Ovary (tissue), 9 donors: Measurements from ENCODE around the gene HCFC2. TPM values are rescaled to one million over a fixed set of nuclear protein-coding genes. Genes with fewer than 3 reads are reported as not detected.
A peak's percentile ranks its signal among the peaks of the same experiment; 100 is the strongest.
"Not testable (repeated sequence)": the region's sequence is repeated elsewhere in the genome, so short reads cannot be mapped to it uniquely, and the experiment has no call there.

Experiments used
- DNase-seq, 5 donors: peaks; one replicate each; pipeline ENCODE4 v3.0.0-alpha.2; 2019 to 2020
- H3K27ac ChIP-seq, 2 donors: fragments of 200-600 bp; one replicate each; pipeline versions ENCODE4 v1.5.1 to v1.8.0; 2019 to 2022
- H3K27me3 ChIP-seq: fragments of 200-600 bp; one replicate; pipeline ENCODE4 v1.8.0; 2022
- H3K36me3 ChIP-seq: fragments of 200-600 bp; sonication (generic); one replicate; pipeline ENCODE4 v1.5.1; 2019
- H3K4me1 ChIP-seq: one replicate; pipeline ENCODE4 v1.8.1; 2013; ENCODE audit warnings: mild to moderate bottlenecking, moderate library complexity; ENCODE audit not compliant: insufficient read depth
- H3K4me3 ChIP-seq: fragments of 200-600 bp; sonication (generic); one replicate; pipeline ENCODE4 v1.5.1; 2017
- H3K9me3 ChIP-seq, 2 donors: fragments of 200-600 bp in 1 of 2; sonication (generic) in 1 of 2; one replicate each; pipeline versions ENCODE4 v1.5.1 to v1.8.1; 2013 to 2019; ENCODE audit warnings: mild to moderate bottlenecking in 1 of 2, moderate library complexity in 1 of 2
- CTCF ChIP-seq, 3 donors: fragments of 450-650 bp in 2 of 3; fragments of 200-600 bp in 1 of 3; IDR thresholded peaks; one replicate each; pipeline versions ENCODE4 v1.5.1 to v1.8.0; 2016 to 2022; ENCODE audit warnings: antibody characterized with exemption in 3 of 3, mild to moderate bottlenecking in 1 of 3
- EP300 ChIP-seq: sonication (generic); formaldehyde crosslinking; IDR thresholded peaks from one replicate; pipeline ENCODE4 v1.6.1; 2017; ENCODE audit warnings: antibody characterized with exemption
- POLR2A ChIP-seq: fragments of 450-650 bp; IDR thresholded peaks from one replicate; pipeline ENCODE4 v1.6.1; 2017; ENCODE audit warnings: antibody characterized with exemption, mild to moderate bottlenecking, moderate library complexity
- WGBS, 3 donors: extraction: QIAGEN DNeasy Blood & Tissue Kit in 1 of 3; methylation state at CpG; one replicate each; pipeline versions ENCODE4 v1.1.5 to v1.1.7; 2013 to 2017; 5-methylcytosine and 5-hydroxymethylcytosine counted together
- intact Hi-C, 4 donors: fragments of 100-400 bp; cut with DNase I; formaldehyde crosslinking; loops; one replicate each; pipeline versions ENCODE4 v1.11.0 to v1.15.1; 2022 to 2023
- polyA plus RNA-seq, 2 donors: library from polyadenylated mRNA; stranded (reverse); fragments of 200-250 nt in 1 of 2; fragments of 350-450 nt in 1 of 2; fragmentation: Illumina TruSeq in 1 of 2; extraction: RNeasy Lipid Tissue Mini Kit (QIAGEN cat#74804) in 1 of 2; gene quantifications; one replicate each; pipeline ENCODE4 v1.2.3, GENCODE V29; 2013 to 2014
- total RNA-seq, 7 donors: library from RNA; depleted of rRNA in 2 of 7; stranded (reverse); fragments of >200 nt in 2 of 7; fragmentation: NEBNext Ultra II Directional in 3 of 7; extraction: Animal tissue kit (Norgen Biotek cat#: 25700) in 3 of 7; gene quantifications; one replicate each; pipeline versions ENCODE4 v1.1.0 to v1.2.4, GENCODE V29; 2016 to 2023
- donor health status: DM: no; HTN: no; CAD: no; lungs with moderate emphysema.
- donor health status: DM: no; HTN: no; CAD: no.
- donor health status: Bipolar disorder and iron deficiency.
- donor health status: DM: yes; HTN: yes; CAD: no.
- donor health status: DM: no; HTN: no; CAD: no.
- donor health status: DM: yes; HTN: yes; CAD: no.

The HCFC2 gene
- total and polyA plus RNA-seq, 9 donors, result 8.8 to 24.6 (median 20.7) TPM

- Histone ChIP-seq H3K27me3 (no peaks in the 10 kb centered on the region), H3K36me3 (no peaks in the 10 kb centered on the region), H3K27ac (no peak overlapping the region), H3K9me3 (no peaks in the 10 kb centered on the region), H3K4me1 (no peaks in the 10 kb centered on the region), H3K4me3 (no peak overlapping the region)
- intact Hi-C loops, result loop anchor here in 2 of 4 donors (10.0 kb wide), 2 partner anchors 64 to 224 kb away; no protein-coding TSS in a partner anchor
- DNase-seq, result peak; percentile 32 to 67 (median 54)
- TF ChIP-seq CTCF (IDR thresholded peaks at IDR 0.05) (peak; percentile 36 to 60 (median 49)), POLR2A (no peak)
- 57 to 67% (median 64%) methylated on average over 6 of the region's 6 CpGs for WGBS, 3 donors
Observed at GRCh38 chr12:104108755-104109445, 44.6 kb downstream of the HCFC2 start.

- intact Hi-C loops, result loop anchor here in 2 of 4 donors (10.0 kb wide), 2 partner anchors 65 to 225 kb away; no protein-coding TSS in a partner anchor
- 69 to 85% (median 75%) methylated on average over 4 of the region's 4 CpGs for WGBS, 3 donors
- Histone ChIP-seq H3K36me3 (no peaks in the 10 kb centered on the region), H3K4me3 (no peak overlapping the region), H3K27ac (no peak overlapping the region), H3K27me3 (no peaks in the 10 kb centered on the region), H3K4me1 (no peaks in the 10 kb centered on the region), H3K9me3 (no peaks in the 10 kb centered on the region)
- no peak for DNase-seq
- TF ChIP-seq POLR2A (no peak), EP300 (no peak), CTCF (IDR thresholded peaks at IDR 0.05) (peak in 1 of 3 donors; percentile 1)
Observed at GRCh38 chr12:104109446-104110271, 45.3 kb downstream of the HCFC2 start.

GRCh38 chr12:104114834-104115586 is 50.7 kb downstream of the HCFC2 start:
- intact Hi-C loops, H3K4me3 ChIP-seq, H3K4me1 ChIP-seq, H3K27me3 ChIP-seq, DNase-seq, H3K9me3 ChIP-seq, H3K36me3 ChIP-seq, H3K27ac ChIP-seq: not testable (repeated sequence)
- WGBS, 3 donors, result 88 to 90% (median 90%) methylated on average over 14 of the region's 14 CpGs

- no peaks in the 10 kb centered on the region for H3K27me3 ChIP-seq
- H3K36me3 ChIP-seq, result no peaks in the 10 kb centered on the region
- TF ChIP-seq EP300, result no peak
- no peak for TF ChIP-seq CTCF (IDR thresholded peaks at IDR 0.05)
- no peak for TF ChIP-seq POLR2A
- no peaks in the 10 kb centered on the region for H3K9me3 ChIP-seq
- no peaks in the 10 kb centered on the region for H3K4me1 ChIP-seq
- no peak overlapping the region for H3K4me3 ChIP-seq
- intact Hi-C loops, result no loop called here
- H3K27ac ChIP-seq, result no peak overlapping the region
- DNase-seq, result no peak
Observed at GRCh38 chr12:104115587-104115975, 51.2 kb downstream of the HCFC2 start.
